Brain pericyte (primary cell): ENCODE results near the gene TAF3.

Experiments used
- DNase-seq: peaks from one replicate; pipeline ENCODE4 v3.0.0-alpha.2; 2012; ENCODE audit warnings: low read depth, low spot score

Gene TAF3

DNA sequence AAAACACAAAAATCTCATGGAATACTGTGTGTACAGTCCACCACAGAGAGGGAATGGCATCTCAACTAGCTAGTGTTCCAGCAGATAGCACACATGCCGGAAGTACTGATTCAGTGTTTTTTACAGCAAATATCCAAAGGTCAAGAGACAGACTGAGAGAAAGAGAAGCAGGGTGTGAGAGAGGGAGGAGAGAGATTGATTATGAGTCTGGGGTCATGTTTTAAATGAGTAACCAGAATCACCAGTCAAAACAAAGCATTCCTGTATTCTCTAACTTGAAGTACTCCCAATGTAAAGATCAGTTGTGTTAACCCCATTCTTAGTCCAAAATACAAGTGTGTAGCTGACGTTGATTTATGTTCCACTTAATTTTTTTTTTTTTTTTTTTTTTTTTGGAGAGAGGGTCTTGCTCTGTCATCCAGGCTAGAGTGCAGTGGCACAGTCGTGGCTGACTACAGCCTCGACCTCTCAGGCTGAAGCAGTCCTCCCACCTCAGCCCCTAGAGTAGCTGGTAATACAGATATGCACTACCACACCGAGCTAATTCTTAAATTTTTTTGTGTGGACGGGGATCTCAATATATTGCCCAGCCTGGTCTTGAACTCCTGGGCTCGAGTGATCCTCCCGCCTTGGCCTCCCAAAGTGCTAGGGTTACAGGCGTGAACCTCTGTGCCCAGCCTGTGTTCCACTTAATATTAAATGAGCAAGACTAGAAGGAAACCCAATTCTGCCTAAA lies 114.2 kb downstream of the TAF3 start:
- DNase-seq = no peak

DNA sequence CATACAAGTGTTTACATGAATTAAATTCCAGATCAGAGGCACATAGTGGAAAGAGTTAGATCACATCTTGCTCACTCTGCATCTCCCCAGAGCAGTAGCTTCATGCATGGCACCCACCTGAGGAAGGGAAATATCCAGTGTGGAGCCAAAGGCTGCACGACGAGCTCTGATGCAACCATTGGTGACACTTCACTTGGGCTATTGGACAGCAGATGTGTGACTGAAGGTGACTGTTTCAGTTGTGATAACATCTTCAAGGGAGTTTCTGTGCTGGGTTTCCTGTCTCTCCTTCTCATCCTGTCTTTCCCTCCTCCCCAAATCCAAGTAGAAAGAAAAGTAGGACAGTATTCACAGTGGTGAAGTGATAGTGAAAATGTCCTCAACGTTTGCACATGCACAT lies 115.0 kb downstream of the TAF3 start:
- no peak for DNase-seq

DNA sequence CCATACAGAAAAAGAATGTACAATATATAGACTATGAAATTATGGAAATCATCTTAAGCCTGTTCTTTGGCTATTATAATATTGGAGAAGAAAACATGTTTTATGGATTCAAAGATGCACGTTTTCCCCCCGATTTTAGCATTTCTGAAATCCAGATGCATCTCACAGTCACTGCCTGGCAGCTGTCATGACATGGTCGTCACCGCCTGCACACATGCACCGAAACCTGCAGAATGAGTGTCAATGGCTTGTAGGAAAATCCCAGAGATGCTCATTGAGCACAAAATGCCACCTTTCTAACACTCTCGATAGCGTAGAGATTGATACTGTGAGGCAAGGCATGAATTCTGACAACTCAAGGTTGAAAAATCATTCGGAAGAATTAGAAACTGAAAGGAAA lies 115.5 kb downstream of the TAF3 start:
- DNase-seq = no peak

DNA sequence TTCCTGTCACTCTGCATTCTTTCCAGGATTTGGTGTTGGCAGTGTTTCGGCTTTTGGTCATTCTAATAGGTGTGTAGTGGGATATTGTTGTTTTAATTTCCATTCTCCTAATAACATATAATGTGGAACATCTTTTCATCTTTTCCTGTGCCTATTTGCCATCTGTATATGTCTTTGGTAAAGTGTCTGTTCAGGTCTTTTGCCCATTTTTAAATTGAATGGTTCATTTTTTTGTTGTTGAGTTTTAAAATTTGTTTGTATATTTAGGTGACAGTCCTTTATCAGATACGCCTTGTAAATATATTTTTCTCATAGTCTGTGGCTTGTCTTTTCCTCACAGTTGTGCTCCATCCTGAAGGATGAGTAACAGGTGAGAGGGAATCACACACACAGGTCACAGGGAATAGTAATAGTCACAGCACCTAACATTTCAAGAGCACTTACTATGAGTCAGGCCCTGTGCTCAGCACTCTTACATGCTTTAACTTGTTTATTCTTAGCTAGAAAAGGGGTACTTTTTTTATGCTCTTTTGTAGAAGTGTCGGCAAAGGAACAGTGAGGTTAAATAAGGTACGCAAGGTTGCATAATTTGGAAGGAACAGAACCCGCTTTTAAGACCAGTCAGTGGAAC lies 119.1 kb downstream of the TAF3 start:
- no peak for DNase-seq

DNA sequence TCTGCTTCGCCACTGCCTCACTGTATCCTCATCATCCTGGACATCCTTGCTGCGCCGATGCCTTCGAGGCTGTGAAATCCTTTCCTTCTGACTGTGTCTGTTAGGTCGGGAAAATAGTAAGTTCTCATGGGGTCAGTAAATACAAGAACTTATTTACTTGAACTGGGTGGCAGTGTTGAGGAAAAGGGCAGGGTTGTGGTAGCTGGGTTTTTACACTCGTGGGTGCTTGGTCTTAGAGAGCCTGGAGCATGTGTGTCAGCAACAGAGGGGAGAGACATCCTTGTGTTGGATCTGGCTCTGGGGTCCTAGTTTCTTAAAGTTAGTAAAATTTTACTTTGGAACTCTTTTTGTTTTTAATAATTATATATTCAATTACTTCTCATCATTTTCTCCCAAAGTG lies 123.3 kb downstream of the TAF3 start:
- no peak for DNase-seq

DNA sequence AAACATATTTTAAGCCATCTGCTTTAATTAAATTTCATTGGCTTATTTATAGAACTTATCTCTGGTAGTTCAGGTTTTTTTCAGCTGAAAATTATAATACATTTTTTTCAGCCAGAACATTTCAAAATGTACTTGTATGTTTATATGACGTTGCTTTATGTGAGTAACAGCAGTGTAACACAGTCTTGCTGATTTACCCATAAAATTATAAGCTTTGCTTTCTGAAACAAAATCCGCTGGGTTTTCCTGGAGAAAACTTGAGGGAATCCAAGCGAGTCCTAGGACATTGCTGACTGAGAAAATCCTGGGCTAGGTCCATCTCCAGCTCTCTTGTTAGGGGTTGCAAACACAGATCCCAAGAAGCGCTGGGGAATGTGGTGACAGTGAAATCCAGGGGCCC lies 124.0 kb downstream of the TAF3 start:
- no peak for DNase-seq

DNA sequence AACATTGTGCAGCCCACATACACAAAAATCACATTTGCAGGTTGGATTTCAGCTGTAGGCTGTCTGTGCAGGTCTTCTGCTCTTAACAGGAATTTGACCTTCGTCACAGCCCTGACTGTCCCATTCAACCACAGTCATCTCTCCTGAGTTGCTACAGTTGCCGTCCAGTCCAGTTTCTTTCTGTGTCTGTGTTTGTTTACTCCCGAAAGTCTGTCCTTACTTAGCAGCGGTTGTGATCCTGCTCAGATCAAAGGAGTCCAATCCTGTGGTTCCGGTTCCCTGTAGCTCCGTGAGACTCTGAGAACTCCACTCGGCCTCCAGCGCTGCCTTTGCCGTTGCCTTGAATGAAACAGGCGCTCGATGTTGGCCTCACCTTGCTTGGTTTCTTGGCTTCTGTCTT lies 124.6 kb downstream of the TAF3 start:
- DNase-seq = no peak

DNA sequence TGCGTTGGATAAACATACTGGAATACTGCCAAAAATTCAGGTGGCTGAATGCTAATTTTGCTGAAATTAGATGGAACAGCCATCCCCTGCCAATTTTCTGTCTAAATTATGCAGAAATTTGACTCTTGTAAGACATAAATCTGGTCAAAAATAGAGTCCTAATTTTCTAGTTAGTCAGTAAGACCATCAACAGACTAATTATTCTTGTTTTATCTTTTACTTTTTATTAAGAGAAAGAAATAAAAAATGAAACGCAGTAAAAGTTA lies 125.8 kb downstream of the TAF3 start:
- no peak for DNase-seq

DNA sequence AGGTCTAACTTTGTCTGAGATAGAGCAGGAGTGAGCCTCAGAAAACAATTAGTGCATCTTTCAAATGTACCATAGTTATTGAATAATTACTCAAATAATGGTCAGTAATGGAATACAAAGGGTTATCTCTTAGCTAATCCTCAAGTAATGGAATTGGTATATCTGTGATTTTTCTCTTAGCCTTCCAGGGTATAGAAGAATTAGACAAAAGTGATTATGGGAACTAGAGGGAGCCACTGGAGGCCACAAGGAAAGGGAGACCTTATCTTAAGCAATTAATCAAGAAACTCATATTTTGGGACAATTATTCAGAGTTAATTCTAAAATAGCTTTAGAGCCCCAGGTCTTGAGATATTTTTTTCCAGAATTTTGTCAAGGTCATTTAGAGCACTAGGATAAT lies 126.2 kb downstream of the TAF3 start:
- DNase-seq = no peak

DNA sequence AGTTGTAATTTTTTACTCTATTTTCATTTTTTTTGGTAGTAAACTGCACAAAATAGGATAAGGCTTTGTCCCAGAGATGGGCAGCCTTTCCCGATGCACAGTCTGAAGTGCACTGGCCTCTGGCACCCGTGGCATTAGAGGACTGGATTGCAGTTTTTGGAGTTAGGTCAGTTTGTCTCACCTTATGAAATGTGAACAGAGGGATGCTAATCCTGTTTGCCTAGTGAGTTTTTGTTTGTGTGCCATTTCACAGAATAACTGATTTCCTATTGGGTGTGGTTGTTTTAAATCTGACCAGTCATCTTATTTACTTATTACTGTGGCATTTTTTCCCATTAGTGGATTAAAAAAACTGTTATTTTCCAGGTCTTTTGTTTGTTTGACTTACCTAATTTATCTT lies 126.7 kb downstream of the TAF3 start:
- DNase-seq = no peak

DNA sequence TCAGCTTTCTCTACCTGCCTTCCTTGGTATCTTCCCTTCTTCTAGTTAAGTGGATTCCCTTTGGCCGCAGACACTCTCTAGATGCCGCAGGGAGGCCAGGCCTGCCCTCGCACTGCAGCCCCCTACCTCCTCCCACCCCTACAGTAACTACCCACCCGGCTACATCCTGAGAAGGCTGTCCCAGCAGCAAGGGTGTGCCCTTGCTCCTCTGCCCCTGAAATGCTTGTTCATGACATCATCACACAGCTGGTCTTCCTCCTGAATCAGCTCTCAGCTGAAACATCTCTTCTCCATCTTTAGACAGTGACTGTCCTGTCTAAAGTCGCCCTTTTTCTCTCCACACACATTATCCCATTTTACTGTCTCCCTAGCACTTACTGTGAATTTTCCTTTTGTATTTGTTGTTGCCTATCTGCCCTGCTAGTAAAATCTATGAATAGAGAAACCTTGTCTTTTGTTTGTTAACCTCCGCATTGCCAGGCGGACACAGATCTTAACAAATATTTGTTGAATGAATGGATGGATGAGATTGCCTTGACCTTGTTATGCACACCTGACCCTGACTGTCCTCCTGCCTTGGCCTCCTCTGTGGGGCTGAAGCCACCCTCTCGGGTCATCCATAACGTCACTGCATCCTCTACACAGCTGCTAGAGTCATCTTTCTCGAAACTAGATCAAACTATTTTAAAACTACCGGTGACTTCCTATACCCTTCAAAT lies 127.3 kb downstream of the TAF3 start:
- no peak for DNase-seq

DNA sequence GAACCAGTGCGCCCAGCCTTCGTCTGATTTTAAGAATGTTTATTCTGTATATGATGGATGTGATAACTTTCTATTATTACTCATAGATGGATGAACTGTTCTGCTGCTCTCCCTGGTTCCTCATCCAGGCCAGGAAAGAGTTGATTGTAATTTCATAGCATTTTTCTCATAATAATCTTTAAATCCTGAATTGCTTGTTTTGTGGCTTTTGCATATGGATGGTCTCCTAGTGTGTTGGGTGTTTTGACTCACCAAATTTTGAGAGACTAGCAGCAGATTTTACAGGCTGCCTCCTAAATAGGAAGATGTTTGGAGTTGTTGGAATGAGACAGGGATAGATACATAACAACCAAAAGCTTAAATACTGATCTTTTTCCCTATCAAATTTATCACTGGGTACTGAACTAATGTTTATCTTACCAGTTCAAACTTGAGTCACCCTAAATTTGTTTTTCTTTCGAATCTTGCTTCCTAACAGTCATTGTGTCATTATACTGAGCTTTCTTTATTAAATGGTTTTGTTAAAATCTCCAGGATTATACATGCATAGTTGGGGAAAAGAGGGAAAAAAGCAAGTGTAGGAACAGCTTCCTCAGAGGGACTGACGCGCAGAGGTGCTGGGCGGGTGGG lies 130.2 kb downstream of the TAF3 start:
- no peak for DNase-seq

DNA sequence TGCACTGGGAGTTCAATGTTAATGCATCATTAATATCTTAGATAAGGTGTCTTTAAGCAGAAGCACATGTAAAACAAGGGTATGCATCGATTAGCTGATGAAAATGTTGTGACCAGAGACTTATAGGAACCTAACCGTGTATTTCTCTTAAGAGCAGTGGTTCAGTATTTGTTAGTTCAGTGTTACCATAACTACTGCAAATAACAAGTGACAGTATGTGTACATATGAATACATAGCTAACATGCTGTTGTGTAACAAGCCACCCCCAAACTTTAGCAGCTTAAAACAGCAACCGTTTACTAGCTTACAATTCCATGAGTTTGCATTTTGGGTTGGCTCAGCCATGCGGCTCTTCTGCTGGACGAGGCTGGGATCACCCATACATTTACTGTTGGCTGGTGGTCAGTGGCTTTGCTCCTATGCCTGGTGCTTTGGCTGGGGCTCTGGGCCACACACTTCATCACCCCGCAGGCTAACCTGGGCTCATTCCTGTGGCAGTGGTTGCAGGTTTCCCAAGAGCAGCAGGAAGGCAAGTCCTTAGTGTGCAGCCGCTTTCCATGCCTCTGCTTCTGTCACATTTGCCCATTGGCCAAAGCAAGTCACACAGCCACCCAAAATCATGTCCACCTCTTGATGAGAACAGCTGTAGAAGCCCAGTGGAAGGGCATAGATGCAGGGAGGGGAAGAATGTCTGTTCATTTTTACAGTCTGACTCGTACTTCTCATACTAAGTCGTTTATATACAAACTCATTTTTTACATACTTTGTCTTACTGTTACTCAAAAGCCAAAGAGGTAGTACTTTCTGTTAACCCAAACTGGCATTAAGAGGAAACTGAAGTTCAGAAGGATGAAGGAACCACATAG lies 132.9 kb downstream of the TAF3 start:
- no peak for DNase-seq

DNA sequence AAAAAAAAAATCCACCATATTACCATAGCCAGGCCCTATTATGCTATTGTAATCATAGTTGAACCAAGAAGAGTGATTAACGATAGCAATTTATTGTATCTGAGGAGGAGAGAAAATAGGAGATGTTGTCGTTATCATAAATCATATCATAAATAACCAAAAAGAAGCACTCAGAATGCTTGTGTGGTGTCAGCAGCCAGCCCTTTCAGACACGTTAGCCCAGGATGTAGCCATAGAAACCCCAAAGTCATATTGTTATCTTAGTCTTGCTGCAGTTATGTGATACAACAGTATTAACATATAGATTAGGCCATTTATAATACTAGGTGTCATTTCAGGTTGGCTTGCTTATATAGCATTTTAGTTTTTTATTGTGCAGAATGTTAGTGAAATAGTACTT lies 134.0 kb downstream of the TAF3 start:
- DNase-seq = no peak

DNA sequence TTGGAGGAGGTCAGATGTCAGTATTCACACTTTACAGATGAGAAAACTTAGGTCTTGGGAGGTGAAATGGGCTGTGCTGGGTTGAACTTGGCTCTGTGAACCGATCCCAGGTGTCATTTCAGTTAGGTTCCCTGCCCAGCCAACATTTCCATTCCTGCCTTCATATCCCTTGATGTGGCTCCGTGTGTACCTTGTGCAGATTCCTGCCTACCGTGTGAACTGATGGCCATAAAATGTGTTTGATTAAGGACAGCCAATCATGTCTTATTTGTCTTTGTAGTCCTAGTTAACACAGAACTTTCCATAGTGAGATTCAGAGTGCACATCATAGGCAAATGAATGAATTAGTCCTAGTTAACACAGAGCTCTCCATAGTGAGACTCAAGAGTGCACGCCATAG lies 135.1 kb downstream of the TAF3 start:
- DNase-seq = no peak

DNA sequence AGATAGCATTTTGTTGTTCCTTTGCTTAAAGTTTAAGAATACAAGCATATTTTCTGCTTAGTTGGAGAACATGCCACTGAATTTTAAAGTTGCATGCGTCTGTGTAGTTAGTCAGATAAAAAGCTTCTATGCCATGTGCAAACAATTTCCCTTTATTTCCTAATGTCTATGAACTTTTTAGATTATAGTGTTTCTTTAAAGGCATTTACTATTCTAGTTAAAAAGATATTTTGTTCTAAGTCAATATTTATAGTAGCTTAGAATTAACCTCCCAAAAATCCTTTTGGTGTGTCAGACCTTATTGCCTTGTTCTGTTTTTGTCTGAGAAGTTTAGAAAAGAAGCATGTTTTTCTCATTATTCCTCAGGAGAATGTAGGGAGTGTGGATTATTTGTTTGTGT lies 137.1 kb downstream of the TAF3 start:
- no peak for DNase-seq

DNA sequence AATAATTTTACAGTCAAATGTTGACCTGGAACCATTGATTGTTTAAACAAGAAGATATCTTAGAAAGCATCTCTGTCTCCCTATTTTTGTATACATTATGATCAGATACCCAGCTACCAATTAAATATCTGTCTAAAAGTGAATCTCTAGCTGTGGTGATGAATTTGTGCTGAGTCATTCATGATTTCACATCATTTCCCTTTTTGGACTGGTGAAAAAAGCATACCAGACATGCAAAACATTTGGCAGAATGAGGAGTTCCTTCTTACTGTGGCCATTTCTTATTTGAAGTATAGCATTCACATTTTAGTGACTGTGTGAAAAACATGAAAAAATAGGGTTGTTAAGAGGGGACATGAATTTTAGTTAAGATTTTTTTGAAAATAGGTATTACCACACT lies 138.2 kb downstream of the TAF3 start:
- no peak for DNase-seq

DNA sequence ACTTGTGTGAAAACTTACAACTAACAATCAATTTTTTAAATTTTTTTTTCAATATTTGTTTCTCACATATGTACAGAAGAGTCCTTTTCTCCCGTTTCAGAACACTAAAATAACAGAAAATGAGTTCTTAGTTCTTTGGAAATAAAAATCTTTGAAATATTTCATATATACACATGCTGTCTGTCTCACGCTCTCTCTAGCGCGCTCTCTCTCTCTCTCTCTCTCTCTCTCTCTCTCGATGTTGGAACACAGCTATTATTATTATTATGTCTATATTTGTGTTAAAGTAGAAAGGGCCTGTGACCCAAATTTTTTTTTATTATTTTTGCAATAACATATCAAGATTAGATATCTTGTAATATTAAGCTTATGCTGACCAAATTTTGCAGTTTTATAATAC lies 139.3 kb downstream of the TAF3 start:
- DNase-seq = no peak

DNA sequence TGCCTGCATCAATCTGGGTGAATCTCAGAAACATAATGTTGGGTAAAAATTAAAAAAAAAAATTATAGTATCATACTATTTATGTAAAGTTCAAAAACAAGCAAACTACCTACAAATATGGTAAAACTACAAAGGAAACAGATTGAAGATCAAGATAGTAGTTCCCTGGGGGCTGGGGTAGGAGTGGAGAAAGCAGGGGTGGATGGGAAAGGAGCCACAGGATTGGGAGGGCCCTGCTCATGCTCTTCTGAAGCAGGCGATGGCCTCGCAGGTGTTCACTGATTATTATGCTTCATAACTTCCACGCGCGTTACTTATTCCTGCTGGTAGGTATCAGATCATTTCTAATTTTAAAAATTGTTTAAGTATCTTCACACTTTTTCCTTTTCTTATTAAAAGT lies 140.1 kb downstream of the TAF3 start:
- no peak for DNase-seq

DNA sequence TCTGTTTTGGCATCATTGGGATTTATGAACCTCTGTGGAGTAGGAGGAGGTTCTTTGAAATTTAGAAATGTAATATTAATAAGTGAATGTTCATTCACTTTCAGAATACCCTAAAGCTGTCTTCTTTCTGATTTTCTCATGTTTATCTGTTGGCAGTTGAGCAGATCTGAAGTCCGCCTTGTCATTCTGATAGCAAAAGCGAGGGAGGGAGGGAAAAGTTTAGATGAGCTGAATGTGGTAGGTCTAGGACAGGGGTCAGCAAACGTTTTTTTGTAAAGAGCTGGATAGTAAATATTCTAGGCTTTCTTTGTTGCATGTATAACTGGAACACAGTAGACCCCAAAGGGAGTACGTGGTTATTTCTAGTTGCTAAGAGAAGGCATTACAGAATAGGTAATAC lies 141.8 kb downstream of the TAF3 start:
- no peak for DNase-seq

DNA sequence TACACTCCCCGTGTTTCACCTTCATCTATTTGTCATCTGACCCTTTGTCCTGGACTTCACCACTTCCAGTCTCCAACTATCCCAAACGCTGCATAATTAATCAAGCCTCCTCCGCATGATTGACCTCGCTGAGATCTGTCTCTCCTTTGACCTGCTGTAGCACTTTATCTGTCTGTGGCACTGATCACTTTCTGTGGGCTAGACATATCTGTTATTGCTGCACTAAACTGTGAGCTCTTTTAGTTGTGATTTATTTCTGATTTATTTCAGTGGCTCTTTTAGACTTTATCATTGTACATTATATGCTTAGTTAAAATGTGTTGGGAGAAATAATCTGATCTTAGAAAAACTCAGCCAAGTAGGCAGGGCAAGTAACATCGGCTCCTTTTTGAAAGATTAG lies 144.3 kb downstream of the TAF3 start:
- DNase-seq = no peak

DNA sequence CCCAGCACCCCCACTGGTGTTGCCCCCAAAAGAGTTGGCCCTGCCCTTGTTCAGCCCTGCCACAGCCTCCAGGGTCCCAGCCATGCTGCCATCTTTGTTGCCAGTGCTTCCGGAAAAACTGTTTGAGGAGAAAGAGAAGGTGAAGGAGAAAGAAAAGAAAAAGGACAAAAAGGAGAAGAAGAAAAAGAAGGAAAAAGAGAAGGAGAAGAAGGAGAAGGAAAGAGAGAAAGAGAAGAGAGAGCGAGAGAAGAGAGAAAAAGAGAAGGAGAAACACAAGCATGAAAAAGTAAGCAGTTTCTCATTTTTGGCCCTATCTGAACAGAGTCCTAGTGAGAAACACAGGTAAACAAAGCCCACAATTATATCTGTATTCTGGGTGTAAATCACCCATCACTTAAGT lies 147.2 kb downstream of the TAF3 start:
- no peak for DNase-seq
